Subcutaneous adipose tissue (tissue), 4 donors: ENCODE data around the gene MTCL1. TPM values are rescaled to one million over a fixed set of nuclear protein-coding genes. Genes with fewer than 3 reads are reported as not detected.

Experiments used
- CTCF ChIP-seq: fragments of 450-650 bp; IDR thresholded peaks from one replicate; pipeline ENCODE4 v1.5.1; 2016; ENCODE audit warnings: low read depth, mild to moderate bottlenecking, control low read depth, antibody characterized with exemption, moderate library complexity
- total RNA-seq, 4 donors: library from RNA; depleted of rRNA; stranded (reverse); fragments of >200 nt; gene quantifications; one replicate each; pipeline ENCODE4 v1.1.0, GENCODE V29; 2016

Gene MTCL1
- total RNA-seq, 4 donors from 2014 or later = 1.5 to 5.9 (median 2.7) TPM

GRCh38 chr18:8688216-8688800 is 17.0 kb upstream of the MTCL1 start:
- TF ChIP-seq CTCF = no peak

- no peak for TF ChIP-seq CTCF
Measured at GRCh38 chr18:8688816-8689215, 16.5 kb upstream of the MTCL1 start.

GRCh38 chr18:8689517-8689916 is 15.8 kb upstream of the MTCL1 start:
- no peak for TF ChIP-seq CTCF

- TF ChIP-seq CTCF = no peak
Measured at GRCh38 chr18:8694891-8695290, 10.5 kb upstream of the MTCL1 start.

- TF ChIP-seq CTCF = no peak
Measured at GRCh38 chr18:8695932-8696517, 9.3 kb upstream of the MTCL1 start.

GRCh38 chr18:8696749-8697211 is 8.6 kb upstream of the MTCL1 start:
- no peak for TF ChIP-seq CTCF

- TF ChIP-seq CTCF = no peak
Measured at GRCh38 chr18:8699126-8699525, 6.2 kb upstream of the MTCL1 start.
